SK-N-SH treated with all-trans-retinoic acid at 6 μM for 48 hours (cell line): ENCODE results near the gene TLCD4.

Experiments
- ATAC-seq: fragments of 200-7000 bp; cut with Tn5 transposase; 3 replicates; pipeline ENCODE4 v1.9.1; 2020; ENCODE audit warnings: mild to moderate bottlenecking, moderate library complexity
- ARNTL ChIP-seq: fragments of 450-650 bp; formaldehyde crosslinking; IDR thresholded peaks from 2 replicates; pipeline ENCODE4 v1.5.0; 2020; ENCODE audit warnings: low read depth, mild to moderate bottlenecking, moderate library complexity, borderline replicate concordance
- BACH2 ChIP-seq: fragments of 250-450 bp; sonication (Bioruptor Pico); IDR thresholded peaks from 2 replicates; pipeline ENCODE4 v1.9.0; 2021; ENCODE audit warnings: mild to moderate bottlenecking, borderline replicate concordance
- CREB5 ChIP-seq: fragments of 250-450 bp; sonication (Bioruptor Pico); IDR thresholded peaks from 2 replicates; pipeline ENCODE4 v1.5.1; 2020; ENCODE audit warnings: low read depth, mild to moderate bottlenecking, moderate library complexity
- CSDC2 ChIP-seq: fragments of 250-450 bp; sonication (Bioruptor Pico); IDR thresholded peaks from 2 replicates; pipeline ENCODE4 v1.5.0; 2020; ENCODE audit warnings: mild to moderate bottlenecking, moderate library complexity
- ESRRG ChIP-seq: fragments of 250-450 bp; sonication (Bioruptor Pico); IDR thresholded peaks from 2 replicates; pipeline ENCODE4 v1.6.1; 2021; ENCODE audit warnings: mild to moderate bottlenecking
- ISL1 ChIP-seq: fragments of 250-450 bp; sonication (Bioruptor Pico); IDR thresholded peaks from 2 replicates; pipeline ENCODE4 v2.1.2; 2022; ENCODE audit warnings: mild to moderate bottlenecking, moderate library complexity
- OSR1 ChIP-seq: fragments of 250-450 bp; sonication (Bioruptor Pico); IDR thresholded peaks from 2 replicates; pipeline ENCODE4 v1.8.0; 2022; ENCODE audit warnings: moderate library complexity, mild to moderate bottlenecking, inconsistent platforms
- PPARA ChIP-seq: fragments of 250-450 bp; sonication (Bioruptor Pico); IDR thresholded peaks from 2 replicates; pipeline ENCODE4 v1.5.0; 2020; ENCODE audit warnings: mild to moderate bottlenecking, borderline replicate concordance
- RARB ChIP-seq: fragments of 250-450 bp; sonication (Bioruptor Pico); IDR thresholded peaks from 2 replicates; pipeline ENCODE4 v1.8.0; 2021; ENCODE audit warnings: mild to moderate bottlenecking, moderate library complexity
- SNAI2 ChIP-seq: fragments of 250-450 bp; sonication (Bioruptor Pico); IDR thresholded peaks from 2 replicates; pipeline ENCODE4 v1.5.0; 2020; ENCODE audit warnings: mild to moderate bottlenecking, moderate library complexity
- TCF4 ChIP-seq: fragments of 250-450 bp; sonication (Bioruptor Pico); IDR thresholded peaks from 2 replicates; pipeline ENCODE4 v1.8.0; 2021; ENCODE audit warnings: mild to moderate bottlenecking, moderate library complexity, borderline replicate concordance
- TOX ChIP-seq: fragments of 250-450 bp; sonication (Bioruptor Pico); IDR thresholded peaks from 2 replicates; pipeline ENCODE4 v1.8.0; 2021; ENCODE audit warnings: mild to moderate bottlenecking, moderate library complexity, borderline replicate concordance
- ZC3H10 ChIP-seq: fragments of 250-450 bp; sonication (Bioruptor Pico); IDR thresholded peaks from 2 replicates; pipeline ENCODE4 v1.5.1; 2021; ENCODE audit warnings: mild to moderate bottlenecking, moderate library complexity
- ZFP3 ChIP-seq: fragments of 250-450 bp; sonication (Bioruptor Pico); IDR thresholded peaks from 2 replicates; pipeline ENCODE4 v1.5.0; 2020; ENCODE audit warnings: mild to moderate bottlenecking, moderate library complexity
- ZNF565 ChIP-seq: fragments of 450-650 bp; formaldehyde crosslinking; conservative IDR thresholded peaks from 2 replicates; pipeline ENCODE4 v1.5.0; 2020; ENCODE audit warnings: low read depth, mild to moderate bottlenecking, moderate library complexity
- ZNF70 ChIP-seq: fragments of 450-650 bp; formaldehyde crosslinking; IDR thresholded peaks from 2 replicates; pipeline ENCODE4 v1.5.0; 2020; ENCODE audit warnings: mild to moderate bottlenecking, moderate library complexity
- ZNF8 ChIP-seq: fragments of 450-650 bp; formaldehyde crosslinking; IDR thresholded peaks from 2 replicates; pipeline ENCODE4 v1.5.0; 2020; ENCODE audit warnings: mild to moderate bottlenecking, moderate library complexity
- TF ChIP-seq, protein P1 (sequence below): fragments of 250-450 bp; sonication (Bioruptor Pico); IDR thresholded peaks from 2 replicates; pipeline ENCODE4 v1.5.0; 2020; ENCODE audit warnings: mild to moderate bottlenecking, moderate library complexity
- TF ChIP-seq, protein P2 (sequence below): fragments of 250-450 bp; sonication (Bioruptor Pico); IDR thresholded peaks from 2 replicates; pipeline ENCODE4 v1.8.0; 2020; ENCODE audit warnings: mild to moderate bottlenecking, moderate library complexity, borderline replicate concordance
- TF ChIP-seq, protein P3 (sequence below): fragments of 250-450 bp; sonication (Bioruptor Pico); IDR thresholded peaks from 2 replicates; pipeline ENCODE4 v1.5.1; 2021; ENCODE audit warnings: mild to moderate bottlenecking, moderate library complexity

The TLCD4 gene

GRCh38 chr1:95084317-95085176 is 32.6 kb upstream of the TLCD4 start (continued):
- TF ChIP-seq, protein P1, sequence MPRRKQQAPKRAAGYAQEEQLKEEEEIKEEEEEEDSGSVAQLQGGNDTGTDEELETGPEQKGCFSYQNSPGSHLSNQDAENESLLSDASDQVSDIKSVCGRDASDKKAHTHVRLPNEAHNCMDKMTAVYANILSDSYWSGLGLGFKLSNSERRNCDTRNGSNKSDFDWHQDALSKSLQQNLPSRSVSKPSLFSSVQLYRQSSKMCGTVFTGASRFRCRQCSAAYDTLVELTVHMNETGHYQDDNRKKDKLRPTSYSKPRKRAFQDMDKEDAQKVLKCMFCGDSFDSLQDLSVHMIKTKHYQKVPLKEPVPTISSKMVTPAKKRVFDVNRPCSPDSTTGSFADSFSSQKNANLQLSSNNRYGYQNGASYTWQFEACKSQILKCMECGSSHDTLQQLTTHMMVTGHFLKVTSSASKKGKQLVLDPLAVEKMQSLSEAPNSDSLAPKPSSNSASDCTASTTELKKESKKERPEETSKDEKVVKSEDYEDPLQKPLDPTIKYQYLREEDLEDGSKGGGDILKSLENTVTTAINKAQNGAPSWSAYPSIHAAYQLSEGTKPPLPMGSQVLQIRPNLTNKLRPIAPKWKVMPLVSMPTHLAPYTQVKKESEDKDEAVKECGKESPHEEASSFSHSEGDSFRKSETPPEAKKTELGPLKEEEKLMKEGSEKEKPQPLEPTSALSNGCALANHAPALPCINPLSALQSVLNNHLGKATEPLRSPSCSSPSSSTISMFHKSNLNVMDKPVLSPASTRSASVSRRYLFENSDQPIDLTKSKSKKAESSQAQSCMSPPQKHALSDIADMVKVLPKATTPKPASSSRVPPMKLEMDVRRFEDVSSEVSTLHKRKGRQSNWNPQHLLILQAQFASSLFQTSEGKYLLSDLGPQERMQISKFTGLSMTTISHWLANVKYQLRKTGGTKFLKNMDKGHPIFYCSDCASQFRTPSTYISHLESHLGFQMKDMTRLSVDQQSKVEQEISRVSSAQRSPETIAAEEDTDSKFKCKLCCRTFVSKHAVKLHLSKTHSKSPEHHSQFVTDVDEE (CRISPR knock-in tag), result no peak
- no peak for TF ChIP-seq RARB
- no peak for TF ChIP-seq CREB5 (CRISPR knock-in tag)

DNA sequence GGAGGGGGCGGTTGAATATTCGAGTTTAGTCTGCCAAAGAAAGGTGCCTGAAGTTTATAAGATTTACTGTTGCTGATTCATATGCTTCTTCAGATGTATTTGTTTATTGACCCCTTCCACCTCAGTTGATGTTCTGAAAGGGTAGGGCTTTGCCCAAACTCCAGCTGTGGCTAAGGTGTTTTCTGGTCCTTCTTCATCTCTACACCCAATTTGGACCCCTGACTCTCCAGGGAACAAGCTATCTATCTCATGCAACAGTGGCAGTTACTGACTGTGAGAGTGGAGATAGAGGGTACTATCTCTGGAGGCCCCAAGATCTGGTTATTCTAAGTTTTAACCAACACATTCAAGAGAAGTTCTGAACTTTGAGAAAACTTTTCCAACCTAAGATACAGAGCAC is 31.8 kb upstream of the TLCD4 start:
- ATAC-seq, result no peak

GRCh38 chr1:95086949-95087533 is 30.1 kb upstream of the TLCD4 start:
- ATAC-seq, result peak; percentile 95
- no peak for TF ChIP-seq ZNF8 (CRISPR knock-in tag)
- TF ChIP-seq, protein P2, sequence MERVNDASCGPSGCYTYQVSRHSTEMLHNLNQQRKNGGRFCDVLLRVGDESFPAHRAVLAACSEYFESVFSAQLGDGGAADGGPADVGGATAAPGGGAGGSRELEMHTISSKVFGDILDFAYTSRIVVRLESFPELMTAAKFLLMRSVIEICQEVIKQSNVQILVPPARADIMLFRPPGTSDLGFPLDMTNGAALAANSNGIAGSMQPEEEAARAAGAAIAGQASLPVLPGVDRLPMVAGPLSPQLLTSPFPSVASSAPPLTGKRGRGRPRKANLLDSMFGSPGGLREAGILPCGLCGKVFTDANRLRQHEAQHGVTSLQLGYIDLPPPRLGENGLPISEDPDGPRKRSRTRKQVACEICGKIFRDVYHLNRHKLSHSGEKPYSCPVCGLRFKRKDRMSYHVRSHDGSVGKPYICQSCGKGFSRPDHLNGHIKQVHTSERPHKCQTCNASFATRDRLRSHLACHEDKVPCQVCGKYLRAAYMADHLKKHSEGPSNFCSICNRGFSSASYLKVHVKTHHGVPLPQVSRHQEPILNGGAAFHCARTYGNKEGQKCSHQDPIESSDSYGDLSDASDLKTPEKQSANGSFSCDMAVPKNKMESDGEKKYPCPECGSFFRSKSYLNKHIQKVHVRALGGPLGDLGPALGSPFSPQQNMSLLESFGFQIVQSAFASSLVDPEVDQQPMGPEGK (CRISPR knock-in tag), result peak; percentile 71; the same call in 1 of the 2 replicates
- TF ChIP-seq ZFP3 (CRISPR knock-in tag), result 0 out of 2 replicates have a peak, but pooled peaks have one; percentile 21
- TF ChIP-seq ISL1 (CRISPR knock-in tag), result peak; percentile 38
- peak; percentile 83; the same call in 1 of the 2 replicates for TF ChIP-seq CSDC2 (CRISPR knock-in tag)

More for the DNA sequence above, 31.8 kb upstream of the TLCD4 start:
- TF ChIP-seq ZNF565 (CRISPR knock-in tag) (no peak), PPARA (CRISPR knock-in tag) (no peak), ESRRG (CRISPR knock-in tag) (no peak), ZNF8 (CRISPR knock-in tag) (no peak), ARNTL (no peak), TOX (CRISPR knock-in tag) (no peak), OSR1 (no peak), SNAI2 (CRISPR knock-in tag) (no peak), ISL1 (CRISPR knock-in tag) (no peak), ZC3H10 (CRISPR knock-in tag) (no peak), BACH2 (CRISPR knock-in tag) (no peak), CSDC2 (CRISPR knock-in tag) (no peak), TCF4 (CRISPR knock-in tag) (no peak), ZNF70 (CRISPR knock-in tag) (no peak)
- TF ChIP-seq, protein P1 (CRISPR knock-in tag), result no peak
- TF ChIP-seq, protein P3, sequence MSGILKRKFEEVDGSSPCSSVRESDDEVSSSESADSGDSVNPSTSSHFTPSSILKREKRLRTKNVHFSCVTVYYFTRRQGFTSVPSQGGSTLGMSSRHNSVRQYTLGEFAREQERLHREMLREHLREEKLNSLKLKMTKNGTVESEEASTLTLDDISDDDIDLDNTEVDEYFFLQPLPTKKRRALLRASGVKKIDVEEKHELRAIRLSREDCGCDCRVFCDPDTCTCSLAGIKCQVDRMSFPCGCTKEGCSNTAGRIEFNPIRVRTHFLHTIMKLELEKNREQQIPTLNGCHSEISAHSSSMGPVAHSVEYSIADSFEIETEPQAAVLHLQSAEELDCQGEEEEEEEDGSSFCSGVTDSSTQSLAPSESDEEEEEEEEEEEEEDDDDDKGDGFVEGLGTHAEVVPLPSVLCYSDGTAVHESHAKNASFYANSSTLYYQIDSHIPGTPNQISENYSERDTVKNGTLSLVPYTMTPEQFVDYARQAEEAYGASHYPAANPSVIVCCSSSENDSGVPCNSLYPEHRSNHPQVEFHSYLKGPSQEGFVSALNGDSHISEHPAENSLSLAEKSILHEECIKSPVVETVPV, result no peak
